Measurements from ENCODE around the gene SORCS1. TPM values are rescaled to one million over a fixed set of nuclear protein-coding genes. Genes with fewer than 3 reads are reported as not detected.

The SORCS1 gene
- polyA plus RNA-seq, 1 experiment = 0.02 TPM

GRCh38 chr10:107056182-107056581, 108.3 kb downstream of the SORCS1 start:
- Histone ChIP-seq H3K9me3 (ENCODE audit: control insufficient read depth, insufficient read depth, low read length) (no peaks in the 10 kb centered on the region), H3K4me3 (ENCODE audit: low read depth, low read length) (no peak overlapping the region), H3K27me3 (ENCODE audit: control insufficient read depth, insufficient read depth, low read length) (no peaks in the 10 kb centered on the region), H3K27ac (ENCODE audit: low read depth, low read length) (no peak overlapping the region)
- ChIA-PET CTCF (no interaction called here), POLR2A (no interaction called here)
- DNase-seq (ENCODE audit: low read depth, low spot score) = no peak
- TF ChIP-seq, protein P1, sequence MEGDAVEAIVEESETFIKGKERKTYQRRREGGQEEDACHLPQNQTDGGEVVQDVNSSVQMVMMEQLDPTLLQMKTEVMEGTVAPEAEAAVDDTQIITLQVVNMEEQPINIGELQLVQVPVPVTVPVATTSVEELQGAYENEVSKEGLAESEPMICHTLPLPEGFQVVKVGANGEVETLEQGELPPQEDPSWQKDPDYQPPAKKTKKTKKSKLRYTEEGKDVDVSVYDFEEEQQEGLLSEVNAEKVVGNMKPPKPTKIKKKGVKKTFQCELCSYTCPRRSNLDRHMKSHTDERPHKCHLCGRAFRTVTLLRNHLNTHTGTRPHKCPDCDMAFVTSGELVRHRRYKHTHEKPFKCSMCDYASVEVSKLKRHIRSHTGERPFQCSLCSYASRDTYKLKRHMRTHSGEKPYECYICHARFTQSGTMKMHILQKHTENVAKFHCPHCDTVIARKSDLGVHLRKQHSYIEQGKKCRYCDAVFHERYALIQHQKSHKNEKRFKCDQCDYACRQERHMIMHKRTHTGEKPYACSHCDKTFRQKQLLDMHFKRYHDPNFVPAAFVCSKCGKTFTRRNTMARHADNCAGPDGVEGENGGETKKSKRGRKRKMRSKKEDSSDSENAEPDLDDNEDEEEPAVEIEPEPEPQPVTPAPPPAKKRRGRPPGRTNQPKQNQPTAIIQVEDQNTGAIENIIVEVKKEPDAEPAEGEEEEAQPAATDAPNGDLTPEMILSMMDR (IDR thresholded peaks at IDR 0.05; ENCODE audit: low read depth, low read length) = no peak

GRCh38 chr10:107054469-107055156, 109.9 kb downstream of the SORCS1 start:
- no peak for DNase-seq (ENCODE audit: low read depth, low spot score)
- POLR2A ChIA-PET = no interaction called here
- no peaks in the 10 kb centered on the region for H3K27me3 ChIP-seq (ENCODE audit: control insufficient read depth, insufficient read depth, low read length)
- TF ChIP-seq, protein P1 (IDR thresholded peaks at IDR 0.05; ENCODE audit: low read depth, low read length) = no peak
- H3K4me3 ChIP-seq (ENCODE audit: low read depth, low read length) = no peak overlapping the region
- H3K27ac ChIP-seq (ENCODE audit: low read depth, low read length) = no peak overlapping the region
- no peaks in the 10 kb centered on the region for H3K9me3 ChIP-seq (ENCODE audit: control insufficient read depth, insufficient read depth, low read length)
- CTCF ChIA-PET = no interaction called here

DNA sequence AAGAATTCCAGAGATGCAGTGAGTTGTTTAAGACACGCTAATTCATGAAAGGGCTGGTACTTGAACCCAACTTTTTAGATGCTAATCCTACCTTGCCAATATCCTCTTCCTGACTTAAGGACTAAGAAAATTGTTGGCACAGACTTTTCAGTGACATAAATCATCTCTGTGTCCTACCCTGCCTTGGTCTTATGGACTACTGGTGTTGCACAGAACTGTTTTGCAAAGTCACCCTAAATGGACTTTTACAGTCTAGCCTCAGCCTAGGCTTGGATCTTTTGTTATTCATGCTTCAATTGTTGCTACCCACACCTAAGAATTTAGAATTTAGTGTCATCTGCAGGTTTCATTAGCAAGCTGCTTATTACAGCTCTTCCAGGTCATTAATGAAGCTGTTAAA, 112.7 kb downstream of the SORCS1 start:
- CTCF ChIA-PET = no interaction called here
- H3K27ac ChIP-seq (ENCODE audit: low read depth, low read length) = no peak overlapping the region
- TF ChIP-seq, protein P1 (IDR thresholded peaks at IDR 0.05; ENCODE audit: low read depth, low read length) = no peak

DNA sequence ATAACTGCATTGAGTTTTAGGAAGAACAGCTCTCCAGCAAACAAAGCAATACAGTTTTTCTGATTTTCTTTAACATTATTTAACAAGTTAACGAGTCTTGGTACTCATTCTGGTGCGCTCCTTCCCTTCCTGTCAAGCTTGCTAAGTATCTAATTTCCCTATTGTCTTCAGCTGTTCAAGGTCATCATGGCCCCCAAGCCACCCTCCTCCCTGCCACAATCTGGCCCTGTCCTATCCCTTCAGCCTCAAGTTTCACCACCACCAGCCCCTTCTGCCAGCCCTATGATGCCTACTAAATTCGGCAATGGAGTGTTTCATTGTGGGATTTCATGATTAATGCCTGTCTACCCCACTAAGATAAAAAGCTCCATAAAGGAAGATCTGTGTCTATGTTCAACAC, 121.0 kb downstream of the SORCS1 start:
- TF ChIP-seq, protein P1 (IDR thresholded peaks at IDR 0.05; ENCODE audit: low read depth, low read length) = no peak
- H3K27ac ChIP-seq (ENCODE audit: low read depth, low read length) = no peak overlapping the region
- no peak for DNase-seq (ENCODE audit: low read depth, low spot score)
- CTCF ChIA-PET = no interaction called here
- peaks cover 18% of the 10 kb centered on the region for H3K9me3 ChIP-seq (ENCODE audit: control insufficient read depth, insufficient read depth, low read length)
- POLR2A ChIA-PET = no interaction called here
- no peaks in the 10 kb centered on the region for H3K27me3 ChIP-seq (ENCODE audit: control insufficient read depth, insufficient read depth, low read length)
- H3K4me3 ChIP-seq (ENCODE audit: low read depth, low read length) = no peak overlapping the region

More for the DNA sequence above, 112.7 kb downstream of the SORCS1 start:
- POLR2A ChIA-PET = no interaction called here
- Histone ChIP-seq H3K9me3 (ENCODE audit: control insufficient read depth, insufficient read depth, low read length) (peaks cover 6% of the 10 kb centered on the region), H3K27me3 (ENCODE audit: control insufficient read depth, insufficient read depth, low read length) (no peaks in the 10 kb centered on the region), H3K4me3 (ENCODE audit: low read depth, low read length) (no peak overlapping the region)
- no peak for DNase-seq (ENCODE audit: low read depth, low spot score)

DNA sequence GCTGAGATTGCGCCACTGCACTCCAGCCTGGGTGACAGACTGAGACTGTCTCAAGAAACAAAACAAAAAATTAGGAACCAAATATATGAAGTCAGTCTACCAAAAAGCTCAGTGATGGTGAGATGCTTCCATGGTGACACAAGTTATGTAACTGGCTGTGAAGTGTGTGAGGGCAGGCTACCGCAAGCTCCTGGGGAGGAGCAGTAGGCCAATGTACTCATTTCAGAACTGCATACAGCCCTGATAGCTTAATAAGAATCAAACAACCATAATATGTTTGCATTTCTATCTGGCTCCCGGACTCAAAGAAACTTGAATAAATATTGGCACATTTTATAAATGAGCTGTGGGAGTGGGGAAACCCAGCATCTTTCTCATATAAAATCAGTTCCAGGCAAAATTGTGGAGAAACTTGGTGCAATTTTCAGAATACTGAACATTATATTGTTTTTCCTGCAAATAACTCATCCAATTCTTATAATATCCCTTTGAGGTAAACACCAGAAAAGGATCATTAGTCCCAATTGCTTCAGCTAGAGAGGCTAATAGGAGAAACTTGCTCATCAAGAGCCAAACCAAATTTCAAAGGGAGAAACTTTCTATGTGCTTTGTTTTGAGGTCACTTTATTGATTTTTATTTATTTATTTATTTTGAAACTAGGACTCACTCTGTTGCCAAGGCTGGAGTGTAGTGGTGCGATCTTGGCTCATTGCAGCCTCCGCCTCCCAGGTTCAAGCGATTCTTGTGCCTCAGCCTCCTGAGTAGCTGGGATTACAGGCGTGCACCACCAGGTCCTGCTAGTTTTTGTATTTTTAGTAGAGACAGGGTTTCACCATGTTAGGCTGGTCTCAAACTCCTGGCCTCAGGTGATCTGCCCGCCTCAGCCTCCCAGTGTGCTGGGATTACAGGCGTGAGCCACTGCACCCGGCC, 127.0 kb downstream of the SORCS1 start:
- ChIA-PET CTCF (no interaction called here), POLR2A (no interaction called here)
- no peak overlapping the region for H3K27ac ChIP-seq (ENCODE audit: low read depth, low read length)
- H3K27me3 ChIP-seq (ENCODE audit: control insufficient read depth, insufficient read depth, low read length) = no peaks in the 10 kb centered on the region
- peaks cover 17% of the 10 kb centered on the region for H3K9me3 ChIP-seq (ENCODE audit: control insufficient read depth, insufficient read depth, low read length)
- no peak for DNase-seq (ENCODE audit: low read depth, low spot score)
- TF ChIP-seq, protein P1 (IDR thresholded peaks at IDR 0.05; ENCODE audit: low read depth, low read length) = no peak
- H3K4me3 ChIP-seq (ENCODE audit: low read depth, low read length) = no peak overlapping the region

Measured in AG04450 (cell line).